Testis (tissue), 3 donors: ENCODE measurements around the gene PLCXD1. TPM values are rescaled to one million over a fixed set of nuclear protein-coding genes. Genes with fewer than 3 reads are reported as not detected.

ENCODE experiments used
- DNase-seq: peaks from one replicate; pipeline ENCODE4 v3.0.0-alpha.2; 2019
- H3K27ac ChIP-seq, 2 donors: fragments of 200-600 bp; sonication (generic); one replicate each; pipeline ENCODE4 v1.5.1; 2019
- H3K27me3 ChIP-seq: fragments of 200-600 bp; sonication (generic); one replicate; pipeline ENCODE4 v1.5.1; 2019
- H3K36me3 ChIP-seq: fragments of 200-600 bp; sonication (generic); one replicate; pipeline ENCODE4 v1.5.1; 2017; ENCODE audit warnings: low read depth; ENCODE audit errors: missing control alignments
- H3K4me1 ChIP-seq: fragments of 200-600 bp; sonication (generic); one replicate; pipeline ENCODE4 v1.5.1; 2019
- H3K4me3 ChIP-seq, 2 donors: fragments of 200-600 bp; sonication (generic); one replicate each; pipeline ENCODE4 v1.5.1; 2017 to 2019
- H3K9me3 ChIP-seq: fragments of 200-600 bp; sonication (generic); one replicate; pipeline ENCODE4 v1.5.1; 2017
- CTCF ChIP-seq, 3 experiments: fragments of 450-650 bp in 2 of 3; fragments of 200-600 bp in 1 of 3; sonication (generic) in 1 of 3; IDR thresholded peaks; one replicate each; pipeline ENCODE4 v1.5.1; 2016 to 2019; ENCODE audit warnings: antibody characterized with exemption in 3 of 3, mild to moderate bottlenecking in 2 of 3, moderate library complexity in 1 of 3
- POLR2A ChIP-seq: fragments of 450-650 bp; IDR thresholded peaks from one replicate; pipeline ENCODE4 v1.6.1; 2017; ENCODE audit warnings: antibody characterized with exemption, mild to moderate bottlenecking, moderate library complexity
- WGBS, 2 donors: methylation state at CpG; one replicate each; pipeline ENCODE4 v1.1.5; 2018; 5-methylcytosine and 5-hydroxymethylcytosine counted together
- intact Hi-C: fragments of 100-400 bp; cut with DNase I; formaldehyde crosslinking; loops from one replicate; pipeline ENCODE4 v1.15.1; 2023; ENCODE audit warnings: low total_unique reads
- polyA plus RNA-seq: library from polyadenylated mRNA; stranded (reverse); fragments of 350-450 nt; fragmentation: Illumina TruSeq; extraction: RNeasy Lipid Tissue Mini Kit (QIAGEN cat#74804); gene quantifications from one replicate; pipeline ENCODE4 v1.2.3, GENCODE V29; 2014; ENCODE audit warnings: low read depth, low replicate concordance; ENCODE audit not compliant: insufficient read depth
- total RNA-seq, 2 donors: library from RNA; depleted of rRNA; stranded (reverse); fragments of >200 nt; gene quantifications; one replicate each; pipeline ENCODE4 v1.2.3, GENCODE V29; 2016

PLCXD1 gene
- total and polyA plus RNA-seq, 3 donors from 2014 or later: 14.6 to 24.0 (median 15.7) TPM

GRCh38 chrX:316351-317325 lies 35.5 kb downstream of the PLCXD1 start:
- no peak for TF ChIP-seq CTCF (IDR thresholded peaks at IDR 0.05)
- no peak for TF ChIP-seq POLR2A
- DNase-seq: no peak
- no peaks in the 10 kb centered on the region for H3K27me3 ChIP-seq
- peaks cover 17% of the 10 kb centered on the region for H3K4me1 ChIP-seq
- peak overlapping the region in 1 of 2 donors; percentile 5 for H3K4me3 ChIP-seq
- no peaks in the 10 kb centered on the region for H3K9me3 ChIP-seq
- WGBS, 2 donors: 66 to 76% methylated on average over 31 to 50 of the region's 50 CpGs
- no peak overlapping the region for H3K27ac ChIP-seq
- no peaks in the 10 kb centered on the region for H3K36me3 ChIP-seq
- intact Hi-C loops: no loop called here

- no peaks in the 10 kb centered on the region for H3K9me3 ChIP-seq
- H3K27ac ChIP-seq: peak overlapping the region; percentile 88 to 97
- no peak for DNase-seq
- intact Hi-C loops: no loop called here
- no peaks in the 10 kb centered on the region for H3K36me3 ChIP-seq
- H3K4me1 ChIP-seq: peaks cover 17% of the 10 kb centered on the region
- no peaks in the 10 kb centered on the region for H3K27me3 ChIP-seq
- TF ChIP-seq CTCF (IDR thresholded peaks at IDR 0.05) (no peak), POLR2A (no peak)
- H3K4me3 ChIP-seq: peak overlapping the region; percentile 79 to 93
- WGBS, 2 donors: 35 to 40% methylated on average over 20 to 27 of the region's 28 CpGs
These were observed 36.4 kb downstream of the PLCXD1 start for GRCh38 chrX:317424-318067.

- H3K9me3 ChIP-seq: no peaks in the 10 kb centered on the region
- peak overlapping the region; percentile 79 to 93 for H3K4me3 ChIP-seq
- H3K4me1 ChIP-seq: peaks cover 17% of the 10 kb centered on the region
- intact Hi-C loops: no loop called here
- no peaks in the 10 kb centered on the region for H3K36me3 ChIP-seq
- DNase-seq: peak; percentile 99
- TF ChIP-seq POLR2A: no peak
- no peak for TF ChIP-seq CTCF (IDR thresholded peaks at IDR 0.05)
- peak overlapping the region; percentile 88 to 97 for H3K27ac ChIP-seq
- no peaks in the 10 kb centered on the region for H3K27me3 ChIP-seq
- 0 to 1% methylated on average over 21 to 41 of the region's 61 CpGs for WGBS, 2 donors
These were observed 37.0 kb downstream of the PLCXD1 start for GRCh38 chrX:318068-318738.

GRCh38 chrX:318739-319578 lies 37.8 kb downstream of the PLCXD1 start, which contains the start of gene GTPBP6:
TSS of gene GTPBP6 (minus strand) at chrX:318796. CDS start at chrX:318787, 9 bp downstream.
- peak; percentile 6 for TF ChIP-seq POLR2A
- peak in 1 of 3 experiments; percentile 32 for TF ChIP-seq CTCF (IDR thresholded peaks at IDR 0.05)
- DNase-seq: peak; percentile 100
- Histone ChIP-seq H3K27ac (peak within 1 kb of the TSS; percentile 88 to 97), H3K4me3 (peak within 1 kb of the TSS; percentile 79 to 93), H3K4me1 (peaks cover 17% of the 10 kb centered on the region), H3K27me3 (no peaks in the 10 kb centered on the region), H3K36me3 (no peaks in the 10 kb centered on the region), H3K9me3 (no peaks in the 10 kb centered on the region)
- intact Hi-C loops: no loop called here
- WGBS, 2 donors: 1% methylated on average over 74 of the region's 97 CpGs; no CpG with 5 or more reads in 1 of the 2 donors
